ENCODE measurements around the gene ZNRF3. TPM values are rescaled to one million over a fixed set of nuclear protein-coding genes. Genes with fewer than 3 reads are reported as not detected.

ZNRF3 gene
- total RNA-seq, 1 donor from 2014 or later: 10.5 TPM

GRCh38 chr22:28925916-28926315, 42.5 kb downstream of the ZNRF3 start:
- TF ChIP-seq CTCF (IDR thresholded peaks at IDR 0.05; ENCODE audit: insufficient read depth, low read length, poor library complexity, severe bottlenecking): no peak

GRCh38 chr22:28927630-28928029, 44.3 kb downstream of the ZNRF3 start:
- no peak for DNase-seq (ENCODE audit: low read depth)
- TF ChIP-seq CTCF (IDR thresholded peaks at IDR 0.05; ENCODE audit: insufficient read depth, low read length, poor library complexity, severe bottlenecking): no peak
- Histone ChIP-seq H3K27me3 (ENCODE audit: control insufficient read depth, insufficient read depth, low read length) (no peaks in the 10 kb centered on the region), H3K4me3 (ENCODE audit: low read depth, low read length) (no peak overlapping the region), H3K36me3 (ENCODE audit: control insufficient read depth, insufficient read depth, low read length) (no peaks in the 10 kb centered on the region)

More at GRCh38 chr22:28925916-28926315, 42.5 kb downstream of the ZNRF3 start:
- H3K4me3 ChIP-seq (ENCODE audit: low read depth, low read length): no peak overlapping the region
- no peaks in the 10 kb centered on the region for H3K27me3 ChIP-seq (ENCODE audit: control insufficient read depth, insufficient read depth, low read length)
- no peaks in the 10 kb centered on the region for H3K36me3 ChIP-seq (ENCODE audit: control insufficient read depth, insufficient read depth, low read length)
- no peak for DNase-seq (ENCODE audit: low read depth)

- Histone ChIP-seq H3K27me3 (ENCODE audit: control insufficient read depth, insufficient read depth, low read length) (no peaks in the 10 kb centered on the region), H3K4me3 (ENCODE audit: low read depth, low read length) (no peak overlapping the region), H3K36me3 (ENCODE audit: control insufficient read depth, insufficient read depth, low read length) (no peaks in the 10 kb centered on the region)
- DNase-seq (ENCODE audit: low read depth): no peak
- no peak for TF ChIP-seq CTCF (IDR thresholded peaks at IDR 0.05; ENCODE audit: insufficient read depth, low read length, poor library complexity, severe bottlenecking)
Observed at GRCh38 chr22:28929197-28929596, 45.8 kb downstream of the ZNRF3 start.

GRCh38 chr22:28930357-28931007, 47.1 kb downstream of the ZNRF3 start:
- Histone ChIP-seq H3K27me3 (ENCODE audit: control insufficient read depth, insufficient read depth, low read length) (no peaks in the 10 kb centered on the region), H3K36me3 (ENCODE audit: control insufficient read depth, insufficient read depth, low read length) (no peaks in the 10 kb centered on the region), H3K4me3 (ENCODE audit: low read depth, low read length) (no peak overlapping the region)
- peak; percentile 83 for DNase-seq (ENCODE audit: low read depth)
- no peak for TF ChIP-seq CTCF (IDR thresholded peaks at IDR 0.05; ENCODE audit: insufficient read depth, low read length, poor library complexity, severe bottlenecking)

GRCh38 chr22:28931844-28932567, 48.6 kb downstream of the ZNRF3 start:
- H3K4me3 ChIP-seq (ENCODE audit: low read depth, low read length): no peak overlapping the region
- no peaks in the 10 kb centered on the region for H3K27me3 ChIP-seq (ENCODE audit: control insufficient read depth, insufficient read depth, low read length)
- no peak for DNase-seq (ENCODE audit: low read depth)
- H3K36me3 ChIP-seq (ENCODE audit: control insufficient read depth, insufficient read depth, low read length): no peaks in the 10 kb centered on the region
- TF ChIP-seq CTCF (IDR thresholded peaks at IDR 0.05; ENCODE audit: insufficient read depth, low read length, poor library complexity, severe bottlenecking): no peak

Data from kidney epithelial cell (primary cell).